Measurements from ENCODE around the gene IFNK.

IFNK gene, protein sequence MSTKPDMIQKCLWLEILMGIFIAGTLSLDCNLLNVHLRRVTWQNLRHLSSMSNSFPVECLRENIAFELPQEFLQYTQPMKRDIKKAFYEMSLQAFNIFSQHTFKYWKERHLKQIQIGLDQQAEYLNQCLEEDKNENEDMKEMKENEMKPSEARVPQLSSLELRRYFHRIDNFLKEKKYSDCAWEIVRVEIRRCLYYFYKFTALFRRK

DNA sequence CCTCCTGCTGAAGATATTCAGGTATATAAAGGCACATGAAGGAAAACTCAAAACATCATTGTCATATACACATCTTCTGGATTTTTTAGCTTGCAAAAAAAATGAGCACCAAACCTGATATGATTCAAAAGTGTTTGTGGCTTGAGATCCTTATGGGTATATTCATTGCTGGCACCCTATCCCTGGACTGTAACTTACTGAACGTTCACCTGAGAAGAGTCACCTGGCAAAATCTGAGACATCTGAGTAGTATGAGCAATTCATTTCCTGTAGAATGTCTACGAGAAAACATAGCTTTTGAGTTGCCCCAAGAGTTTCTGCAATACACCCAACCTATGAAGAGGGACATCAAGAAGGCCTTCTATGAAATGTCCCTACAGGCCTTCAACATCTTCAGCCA is at the start of gene IFNK:
Gene IFNK (plus strand): TSS at position 55 of the 400 bp plus-strand sequence. CDS start 47 bp downstream, at position 102.
- H3K4me1 ChIP-seq (ENCODE audit: control insufficient read depth, insufficient read depth, low read length): peaks cover 16% of the 10 kb centered on the region
- H3K9ac ChIP-seq (ENCODE audit: low read length): no peak within 1 kb of the TSS
- H3K27me3 ChIP-seq (replicated peaks; ENCODE audit: control insufficient read depth, insufficient read depth, low read length): no peaks in the 10 kb centered on the region
- H3K9me3 ChIP-seq (ENCODE audit: control insufficient read depth, low read length): no peaks in the 10 kb centered on the region
- H3K4me3 ChIP-seq (ENCODE audit: low read length): no peak within 1 kb of the TSS
- no peak for DNase-seq (ENCODE audit: low read depth)
- H3K36me3 ChIP-seq (ENCODE audit: control insufficient read depth, insufficient read depth, low read length, severe bottlenecking): no peaks in the 10 kb centered on the region

- H3K9ac ChIP-seq (ENCODE audit: low read length): no peak overlapping the region
- no peak overlapping the region for H3K4me3 ChIP-seq (ENCODE audit: low read length)
- DNase-seq (ENCODE audit: low read depth): no peak
- peaks cover 30% of the 10 kb centered on the region for H3K4me1 ChIP-seq (ENCODE audit: control insufficient read depth, insufficient read depth, low read length)
- peaks cover 15% of the 10 kb centered on the region for H3K9me3 ChIP-seq (ENCODE audit: control insufficient read depth, low read length)
- H3K27me3 ChIP-seq (replicated peaks; ENCODE audit: control insufficient read depth, insufficient read depth, low read length): no peaks in the 10 kb centered on the region
- H3K36me3 ChIP-seq (ENCODE audit: control insufficient read depth, insufficient read depth, low read length, severe bottlenecking): no peaks in the 10 kb centered on the region
Observed at GRCh38 chr9:27474305-27474704, 49.8 kb upstream of the IFNK start.

GRCh38 chr9:27475057-27475595 is 49.0 kb upstream of the IFNK start:
- no peak overlapping the region for H3K9ac ChIP-seq (ENCODE audit: low read length)
- no peaks in the 10 kb centered on the region for H3K36me3 ChIP-seq (ENCODE audit: control insufficient read depth, insufficient read depth, low read length, severe bottlenecking)
- H3K27me3 ChIP-seq (replicated peaks; ENCODE audit: control insufficient read depth, insufficient read depth, low read length): no peaks in the 10 kb centered on the region
- peaks cover 15% of the 10 kb centered on the region for H3K9me3 ChIP-seq (ENCODE audit: control insufficient read depth, low read length)
- H3K4me3 ChIP-seq (ENCODE audit: low read length): no peak overlapping the region
- H3K4me1 ChIP-seq (ENCODE audit: control insufficient read depth, insufficient read depth, low read length): peaks cover 30% of the 10 kb centered on the region
- no peak for DNase-seq (ENCODE audit: low read depth)

- Histone ChIP-seq H3K4me1 (ENCODE audit: control insufficient read depth, insufficient read depth, low read length) (peaks cover 17% of the 10 kb centered on the region), H3K4me3 (ENCODE audit: low read length) (no peak overlapping the region), H3K9ac (ENCODE audit: low read length) (no peak overlapping the region), H3K27me3 (replicated peaks; ENCODE audit: control insufficient read depth, insufficient read depth, low read length) (no peaks in the 10 kb centered on the region), H3K36me3 (ENCODE audit: control insufficient read depth, insufficient read depth, low read length, severe bottlenecking) (no peaks in the 10 kb centered on the region), H3K9me3 (ENCODE audit: control insufficient read depth, low read length) (peaks cover 15% of the 10 kb centered on the region)
- DNase-seq (ENCODE audit: low read depth): no peak
Observed at GRCh38 chr9:27476870-27477515, 47.1 kb upstream of the IFNK start.

DNA sequence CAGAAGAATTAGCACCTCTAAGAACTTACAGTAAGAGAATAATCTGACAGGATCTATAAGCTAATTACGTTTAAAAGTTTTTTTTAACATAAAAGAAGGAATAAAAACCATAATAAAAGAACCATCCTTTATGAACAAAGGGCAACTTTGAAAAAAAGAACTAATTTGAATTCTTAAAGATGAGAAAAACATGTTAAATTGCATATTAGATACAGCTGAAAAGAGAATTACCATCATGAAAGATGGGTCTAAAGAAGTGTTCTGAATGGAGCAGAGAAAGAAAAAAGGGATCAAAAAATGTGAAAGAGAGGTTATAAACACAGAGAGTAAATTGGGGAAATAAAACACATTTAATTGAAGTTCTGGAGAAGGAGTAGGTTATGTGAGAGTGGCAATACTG is 45.8 kb upstream of the IFNK start:
- Histone ChIP-seq H3K9ac (ENCODE audit: low read length) (no peak overlapping the region), H3K27me3 (replicated peaks; ENCODE audit: control insufficient read depth, insufficient read depth, low read length) (no peaks in the 10 kb centered on the region)

GRCh38 chr9:27482709-27483108 is 41.4 kb upstream of the IFNK start:
- Histone ChIP-seq H3K4me3 (ENCODE audit: low read length) (no peak overlapping the region), H3K36me3 (ENCODE audit: control insufficient read depth, insufficient read depth, low read length, severe bottlenecking) (no peaks in the 10 kb centered on the region), H3K27me3 (replicated peaks; ENCODE audit: control insufficient read depth, insufficient read depth, low read length) (no peaks in the 10 kb centered on the region), H3K4me1 (ENCODE audit: control insufficient read depth, insufficient read depth, low read length) (no peaks in the 10 kb centered on the region), H3K9ac (ENCODE audit: low read length) (no peak overlapping the region), H3K9me3 (ENCODE audit: control insufficient read depth, low read length) (peaks cover 14% of the 10 kb centered on the region)
- DNase-seq (ENCODE audit: low read depth): no peak

More for the DNA sequence above, 45.8 kb upstream of the IFNK start:
- Histone ChIP-seq H3K36me3 (ENCODE audit: control insufficient read depth, insufficient read depth, low read length, severe bottlenecking) (no peaks in the 10 kb centered on the region), H3K9me3 (ENCODE audit: control insufficient read depth, low read length) (peaks cover 15% of the 10 kb centered on the region), H3K4me3 (ENCODE audit: low read length) (no peak overlapping the region), H3K4me1 (ENCODE audit: control insufficient read depth, insufficient read depth, low read length) (peaks cover 5% of the 10 kb centered on the region)
- DNase-seq (ENCODE audit: low read depth): no peak

DNA sequence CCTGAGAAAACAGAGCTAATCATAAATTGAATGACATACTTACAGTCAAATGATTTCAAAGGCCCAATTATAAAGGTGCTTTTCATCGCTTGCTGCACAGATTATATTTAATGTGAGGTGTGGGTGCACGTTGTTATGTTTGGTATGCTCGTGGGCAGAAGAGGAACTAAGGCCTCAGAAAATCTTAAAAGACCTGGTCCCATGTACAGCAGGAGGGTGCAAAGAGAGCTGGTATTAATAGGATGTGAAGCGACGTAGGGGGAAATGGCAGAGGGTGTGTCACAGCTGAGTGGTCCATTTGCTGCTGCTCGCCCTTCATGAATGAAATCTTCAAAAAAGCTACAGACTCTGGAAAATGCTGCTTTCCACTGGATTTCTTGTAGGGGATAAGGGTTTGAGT is 40.5 kb upstream of the IFNK start:
- Histone ChIP-seq H3K36me3 (ENCODE audit: control insufficient read depth, insufficient read depth, low read length, severe bottlenecking) (no peaks in the 10 kb centered on the region), H3K4me3 (ENCODE audit: low read length) (no peak overlapping the region), H3K27me3 (replicated peaks; ENCODE audit: control insufficient read depth, insufficient read depth, low read length) (no peaks in the 10 kb centered on the region), H3K9ac (ENCODE audit: low read length) (no peak overlapping the region), H3K4me1 (ENCODE audit: control insufficient read depth, insufficient read depth, low read length) (no peaks in the 10 kb centered on the region), H3K9me3 (ENCODE audit: control insufficient read depth, low read length) (peaks cover 5% of the 10 kb centered on the region)
- DNase-seq (ENCODE audit: low read depth): no peak

DNA sequence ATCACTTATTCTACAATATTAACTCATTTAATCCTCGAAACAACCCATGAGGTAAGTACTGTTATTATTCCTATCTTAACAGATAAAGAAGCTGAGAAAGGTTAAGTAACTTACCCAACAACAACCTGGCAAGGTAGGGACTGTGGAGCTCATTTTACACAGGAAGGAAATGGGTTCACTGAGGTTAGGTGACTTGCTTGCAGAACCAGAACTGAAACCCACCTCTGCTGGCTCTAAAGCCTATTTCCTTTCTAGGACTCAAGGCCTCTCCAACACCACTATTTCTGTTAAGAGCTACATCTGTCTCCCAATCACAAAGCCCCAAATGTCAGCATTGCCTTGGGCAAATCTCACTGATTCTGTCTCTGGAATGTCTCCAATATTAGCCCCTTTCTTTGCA is 38.9 kb upstream of the IFNK start:
- no peaks in the 10 kb centered on the region for H3K9me3 ChIP-seq (ENCODE audit: control insufficient read depth, low read length)
- no peaks in the 10 kb centered on the region for H3K27me3 ChIP-seq (replicated peaks; ENCODE audit: control insufficient read depth, insufficient read depth, low read length)
- no peaks in the 10 kb centered on the region for H3K36me3 ChIP-seq (ENCODE audit: control insufficient read depth, insufficient read depth, low read length, severe bottlenecking)
- no peak for DNase-seq (ENCODE audit: low read depth)
- no peak overlapping the region for H3K9ac ChIP-seq (ENCODE audit: low read length)
- H3K4me1 ChIP-seq (ENCODE audit: control insufficient read depth, insufficient read depth, low read length): no peaks in the 10 kb centered on the region
- no peak overlapping the region for H3K4me3 ChIP-seq (ENCODE audit: low read length)

- H3K9me3 ChIP-seq (ENCODE audit: control insufficient read depth, low read length): no peaks in the 10 kb centered on the region
- no peak for DNase-seq (ENCODE audit: low read depth)
- H3K27me3 ChIP-seq (replicated peaks; ENCODE audit: control insufficient read depth, insufficient read depth, low read length): no peaks in the 10 kb centered on the region
- H3K4me3 ChIP-seq (ENCODE audit: low read length): no peak overlapping the region
- H3K9ac ChIP-seq (ENCODE audit: low read length): no peak overlapping the region
- no peaks in the 10 kb centered on the region for H3K36me3 ChIP-seq (ENCODE audit: control insufficient read depth, insufficient read depth, low read length, severe bottlenecking)
- no peaks in the 10 kb centered on the region for H3K4me1 ChIP-seq (ENCODE audit: control insufficient read depth, insufficient read depth, low read length)
Observed at GRCh38 chr9:27487128-27487640, 36.9 kb upstream of the IFNK start.

GRCh38 chr9:27487927-27488326 is 36.2 kb upstream of the IFNK start:
- no peak overlapping the region for H3K9ac ChIP-seq (ENCODE audit: low read length)
- DNase-seq (ENCODE audit: low read depth): no peak
- no peaks in the 10 kb centered on the region for H3K36me3 ChIP-seq (ENCODE audit: control insufficient read depth, insufficient read depth, low read length, severe bottlenecking)
- no peaks in the 10 kb centered on the region for H3K27me3 ChIP-seq (replicated peaks; ENCODE audit: control insufficient read depth, insufficient read depth, low read length)
- H3K4me1 ChIP-seq (ENCODE audit: control insufficient read depth, insufficient read depth, low read length): no peaks in the 10 kb centered on the region
- H3K9me3 ChIP-seq (ENCODE audit: control insufficient read depth, low read length): no peaks in the 10 kb centered on the region
- H3K4me3 ChIP-seq (ENCODE audit: low read length): no peak overlapping the region

- H3K4me3 ChIP-seq (ENCODE audit: low read length): no peak overlapping the region
- H3K36me3 ChIP-seq (ENCODE audit: control insufficient read depth, insufficient read depth, low read length, severe bottlenecking): no peaks in the 10 kb centered on the region
- H3K9me3 ChIP-seq (ENCODE audit: control insufficient read depth, low read length): no peaks in the 10 kb centered on the region
- no peak overlapping the region for H3K9ac ChIP-seq (ENCODE audit: low read length)
- DNase-seq (ENCODE audit: low read depth): no peak
- H3K4me1 ChIP-seq (ENCODE audit: control insufficient read depth, insufficient read depth, low read length): no peaks in the 10 kb centered on the region
- H3K27me3 ChIP-seq (replicated peaks; ENCODE audit: control insufficient read depth, insufficient read depth, low read length): no peaks in the 10 kb centered on the region
Observed at GRCh38 chr9:27489087-27489876, 34.8 kb upstream of the IFNK start.
